Right lobe of liver (tissue), 4 donors: ENCODE results near the gene KTN1.

Experiments used
- POLR2A ChIP-seq: fragments of 450-650 bp; IDR thresholded peaks from one replicate; pipeline ENCODE4 v1.6.1; 2017; ENCODE audit warnings: antibody characterized with exemption, mild to moderate bottlenecking
- TF ChIP-seq, protein P1 (sequence below), 4 donors: fragments of 200-600 bp in 3 of 4; fragments of 450-650 bp in 1 of 4; IDR thresholded peaks; one replicate each; pipeline versions ENCODE4 v1.5.1 to v1.8.0; 2016 to 2022; ENCODE audit warnings: antibody characterized with exemption in 4 of 4, mild to moderate bottlenecking in 2 of 4
- donor health status: DM: no; HTN: no; CAD: no.
- donor health status: DM: no; HTN: no; CAD: no.
- donor health status: DM: no; HTN: yes; CAD: no.

DNA sequence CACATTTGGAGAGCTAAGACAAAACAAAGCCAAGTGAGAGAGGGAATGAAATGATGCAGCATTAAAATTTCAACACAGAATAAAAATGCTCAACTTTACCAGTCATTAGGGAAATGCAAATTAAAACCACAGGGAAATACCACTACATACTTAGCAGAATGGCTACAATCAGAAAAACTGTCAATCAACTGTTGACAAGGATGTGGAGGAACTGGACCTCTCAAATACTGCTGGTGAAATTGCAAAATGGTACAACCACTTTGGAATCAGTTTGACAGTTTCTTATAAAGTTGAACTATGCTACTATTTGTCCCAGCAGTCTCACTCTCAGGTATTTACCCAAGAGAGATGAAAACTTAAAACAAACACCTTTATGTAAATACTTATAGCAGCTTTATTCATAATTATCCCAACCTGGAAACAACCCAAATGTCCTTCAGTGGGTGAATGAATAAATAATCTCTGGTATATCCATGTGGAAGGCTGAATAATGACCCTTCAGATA lies 43.8 kb upstream of the KTN1 start:
- TF ChIP-seq, protein P1, sequence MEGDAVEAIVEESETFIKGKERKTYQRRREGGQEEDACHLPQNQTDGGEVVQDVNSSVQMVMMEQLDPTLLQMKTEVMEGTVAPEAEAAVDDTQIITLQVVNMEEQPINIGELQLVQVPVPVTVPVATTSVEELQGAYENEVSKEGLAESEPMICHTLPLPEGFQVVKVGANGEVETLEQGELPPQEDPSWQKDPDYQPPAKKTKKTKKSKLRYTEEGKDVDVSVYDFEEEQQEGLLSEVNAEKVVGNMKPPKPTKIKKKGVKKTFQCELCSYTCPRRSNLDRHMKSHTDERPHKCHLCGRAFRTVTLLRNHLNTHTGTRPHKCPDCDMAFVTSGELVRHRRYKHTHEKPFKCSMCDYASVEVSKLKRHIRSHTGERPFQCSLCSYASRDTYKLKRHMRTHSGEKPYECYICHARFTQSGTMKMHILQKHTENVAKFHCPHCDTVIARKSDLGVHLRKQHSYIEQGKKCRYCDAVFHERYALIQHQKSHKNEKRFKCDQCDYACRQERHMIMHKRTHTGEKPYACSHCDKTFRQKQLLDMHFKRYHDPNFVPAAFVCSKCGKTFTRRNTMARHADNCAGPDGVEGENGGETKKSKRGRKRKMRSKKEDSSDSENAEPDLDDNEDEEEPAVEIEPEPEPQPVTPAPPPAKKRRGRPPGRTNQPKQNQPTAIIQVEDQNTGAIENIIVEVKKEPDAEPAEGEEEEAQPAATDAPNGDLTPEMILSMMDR (IDR thresholded peaks at IDR 0.05), result no peak
- TF ChIP-seq POLR2A, result no peak
